HEK293 (cell line): ENCODE measurements around the gene ENDOG.
A peak's percentile ranks its signal among the peaks of the same experiment; 100 is the strongest.

Experiments
- CTCF ChIA-PET: fragments of 350-600 bp; formaldehyde crosslinking; extraction: SDS; loops from one replicate; lab custom pipeline; 2021; ENCODE audit warnings: antibody characterized with exemption; lab: Yijun Ruan, JAX
- POLR2A ChIA-PET: fragments of 300-600 bp; formaldehyde crosslinking; extraction: SDS; loops from one replicate; lab custom pipeline; 2020; ENCODE audit warnings: antibody characterized with exemption, inconsistent platforms; lab: Yijun Ruan, JAX
- H3K27ac ChIP-seq: fragments of 200-500 bp; sonication (Bioruptor generic); 2 replicates; pipeline ENCODE4 v1.5.1; 2014; ENCODE audit warnings: low read depth, low read length, control low read depth, inconsistent platforms; ENCODE audit errors: extremely low read depth
- H3K36me3 ChIP-seq, 2 experiments: fragments of 200-500 bp in 1 of 2; sonication (Bioruptor generic) in 1 of 2; 1 replicate in 1 of 2; 2 replicates in 1 of 2; pipeline ENCODE4 v1.5.1; 2014 to 2017; ENCODE audit warnings: inconsistent platforms in 2 of 2, low read length in 2 of 2; ENCODE audit not compliant: control insufficient read depth in 2 of 2, insufficient read depth in 1 of 2
- H3K4me1 ChIP-seq: fragments of 200-500 bp; sonication (Bioruptor generic); 2 replicates; pipeline ENCODE4 v1.5.1; 2014; ENCODE audit warnings: mild to moderate bottlenecking, low read length, inconsistent platforms; ENCODE audit not compliant: control insufficient read depth, insufficient read depth
- H3K4me3 ChIP-seq: 2 replicates; pipeline ENCODE4 v1.5.1; 2011; ENCODE audit warnings: low read depth, mild to moderate bottlenecking, control low read depth, low read length, moderate library complexity
- H3K9me3 ChIP-seq: fragments of 200-500 bp; sonication (Bioruptor generic); 2 replicates; pipeline ENCODE4 v1.5.1; 2014; ENCODE audit warnings: low read depth, low read length, inconsistent platforms; ENCODE audit not compliant: control insufficient read depth, insufficient read depth
- BCL6B ChIP-seq: fragments of 450-650 bp; formaldehyde crosslinking; IDR thresholded peaks from 2 replicates; pipeline ENCODE4 v1.5.1; 2017; ENCODE audit warnings: missing biosample characterization, missing genetic modification characterization
- KLF16 ChIP-seq: fragments of 450-650 bp; formaldehyde crosslinking; IDR thresholded peaks from 2 replicates; pipeline ENCODE4 v1.5.1; 2017; ENCODE audit warnings: missing biosample characterization, missing genetic modification characterization
- KLF8 ChIP-seq: fragments of 450-650 bp; formaldehyde crosslinking; IDR thresholded peaks from 2 replicates; pipeline ENCODE4 v1.5.1; 2016; ENCODE audit warnings: missing biosample characterization, missing genetic modification characterization
- PRDM1 ChIP-seq: fragments of 450-650 bp; formaldehyde crosslinking; IDR thresholded peaks from 2 replicates; pipeline ENCODE4; 2016; ENCODE audit warnings: missing biosample characterization, missing genetic modification characterization
- REST ChIP-seq: fragments of 450-650 bp; formaldehyde crosslinking; IDR thresholded peaks from 2 replicates; pipeline ENCODE4 v1.5.1; 2016; ENCODE audit warnings: missing biosample characterization, missing genetic modification characterization
- SP2 ChIP-seq: fragments of 450-650 bp; formaldehyde crosslinking; IDR thresholded peaks from 2 replicates; pipeline ENCODE4 v1.5.1; 2016; ENCODE audit warnings: missing biosample characterization, missing genetic modification characterization
- SP3 ChIP-seq: fragments of 450-650 bp; formaldehyde crosslinking; IDR thresholded peaks from 2 replicates; pipeline ENCODE4 v1.5.1; 2016; ENCODE audit warnings: missing biosample characterization, missing genetic modification characterization
- SP7 ChIP-seq: fragments of 450-650 bp; formaldehyde crosslinking; IDR thresholded peaks from 2 replicates; pipeline ENCODE4 v1.5.1; 2016; ENCODE audit warnings: missing biosample characterization, missing genetic modification characterization
- ZBTB17 ChIP-seq: fragments of 450-650 bp; formaldehyde crosslinking; IDR thresholded peaks from 2 replicates; pipeline ENCODE4 v1.5.1; 2016; ENCODE audit warnings: missing biosample characterization, missing genetic modification characterization
- ZNF10 ChIP-seq: fragments of 450-650 bp; formaldehyde crosslinking; IDR thresholded peaks from 2 replicates; pipeline ENCODE4 v1.5.1; 2017; ENCODE audit warnings: missing biosample characterization, missing genetic modification characterization
- ZNF24 ChIP-seq: fragments of 450-650 bp; formaldehyde crosslinking; IDR thresholded peaks from 2 replicates; pipeline ENCODE4 v1.5.1; 2016; ENCODE audit warnings: missing biosample characterization, missing genetic modification characterization
- ZNF335 ChIP-seq: fragments of 450-650 bp; formaldehyde crosslinking; conservative IDR thresholded peaks from 2 replicates; pipeline ENCODE4 v1.5.1; 2016; ENCODE audit warnings: missing biosample characterization, missing genetic modification characterization
- ZNF37A ChIP-seq: fragments of 450-650 bp; IDR thresholded peaks from 2 replicates; pipeline ENCODE4 v1.5.1; 2018; ENCODE audit warnings: missing biosample characterization, missing genetic modification characterization
- ZNF394 ChIP-seq: fragments of 450-650 bp; formaldehyde crosslinking; IDR thresholded peaks from 2 replicates; pipeline ENCODE4 v1.5.1; 2016; ENCODE audit warnings: missing biosample characterization, missing genetic modification characterization, mild to moderate bottlenecking, moderate library complexity, borderline replicate concordance
- ZNF404 ChIP-seq: fragments of 450-650 bp; formaldehyde crosslinking; IDR thresholded peaks from 2 replicates; pipeline ENCODE4 v1.5.1; 2017; ENCODE audit warnings: missing biosample characterization, missing genetic modification characterization
- ZNF501 ChIP-seq: fragments of 450-650 bp; formaldehyde crosslinking; IDR thresholded peaks from 2 replicates; pipeline ENCODE4 v1.5.1; 2016; ENCODE audit warnings: missing biosample characterization, missing genetic modification characterization
- ZNF561 ChIP-seq: fragments of 450-650 bp; IDR thresholded peaks from 2 replicates; pipeline ENCODE4 v1.5.1; 2018; ENCODE audit warnings: missing biosample characterization, missing genetic modification characterization, borderline replicate concordance
- ZNF600 ChIP-seq: fragments of 450-650 bp; formaldehyde crosslinking; IDR thresholded peaks from 2 replicates; pipeline ENCODE4 v1.5.1; 2016; ENCODE audit warnings: missing biosample characterization, missing genetic modification characterization
- ZNF610 ChIP-seq: fragments of 450-650 bp; formaldehyde crosslinking; IDR thresholded peaks from 2 replicates; pipeline ENCODE4 v1.5.1; 2016; ENCODE audit warnings: missing biosample characterization, missing genetic modification characterization, borderline replicate concordance
- ZNF658 ChIP-seq: fragments of 450-650 bp; formaldehyde crosslinking; IDR thresholded peaks from 2 replicates; pipeline ENCODE4; 2016; ENCODE audit warnings: missing biosample characterization, missing genetic modification characterization
- ZNF660 ChIP-seq: fragments of 450-650 bp; IDR thresholded peaks from 2 replicates; pipeline ENCODE4 v1.5.1; 2018; ENCODE audit warnings: missing biosample characterization, mild to moderate bottlenecking, missing genetic modification characterization
- ZNF677 ChIP-seq: fragments of 450-650 bp; IDR thresholded peaks from 2 replicates; pipeline ENCODE4 v1.5.0; 2018; ENCODE audit warnings: missing biosample characterization, mild to moderate bottlenecking, missing genetic modification characterization, moderate library complexity
- ZNF76 ChIP-seq: fragments of 450-650 bp; formaldehyde crosslinking; IDR thresholded peaks from 2 replicates; pipeline ENCODE4; 2016; ENCODE audit warnings: low read depth, missing biosample characterization, missing genetic modification characterization, borderline replicate concordance
- TF ChIP-seq, protein P1 (sequence below): fragments of 450-650 bp; formaldehyde crosslinking; IDR thresholded peaks from 2 replicates; pipeline ENCODE4 v1.5.1; 2017; ENCODE audit warnings: missing biosample characterization, missing genetic modification characterization
- TF ChIP-seq, protein P2 (sequence below): fragments of 450-650 bp; formaldehyde crosslinking; IDR thresholded peaks from 2 replicates; pipeline ENCODE4 v1.5.1; 2016; ENCODE audit warnings: missing biosample characterization, missing genetic modification characterization
- TF ChIP-seq, protein P3 (sequence below): fragments of 450-650 bp; formaldehyde crosslinking; IDR thresholded peaks from 2 replicates; pipeline ENCODE4 v1.5.1; 2017; ENCODE audit warnings: missing biosample characterization, mild to moderate bottlenecking, missing genetic modification characterization, moderate library complexity
- TF ChIP-seq, protein P4 (sequence below): fragments of 450-650 bp; formaldehyde crosslinking; IDR thresholded peaks from 2 replicates; pipeline ENCODE4 v1.5.1; 2016; ENCODE audit warnings: missing biosample characterization, missing genetic modification characterization

ENDOG gene

DNA sequence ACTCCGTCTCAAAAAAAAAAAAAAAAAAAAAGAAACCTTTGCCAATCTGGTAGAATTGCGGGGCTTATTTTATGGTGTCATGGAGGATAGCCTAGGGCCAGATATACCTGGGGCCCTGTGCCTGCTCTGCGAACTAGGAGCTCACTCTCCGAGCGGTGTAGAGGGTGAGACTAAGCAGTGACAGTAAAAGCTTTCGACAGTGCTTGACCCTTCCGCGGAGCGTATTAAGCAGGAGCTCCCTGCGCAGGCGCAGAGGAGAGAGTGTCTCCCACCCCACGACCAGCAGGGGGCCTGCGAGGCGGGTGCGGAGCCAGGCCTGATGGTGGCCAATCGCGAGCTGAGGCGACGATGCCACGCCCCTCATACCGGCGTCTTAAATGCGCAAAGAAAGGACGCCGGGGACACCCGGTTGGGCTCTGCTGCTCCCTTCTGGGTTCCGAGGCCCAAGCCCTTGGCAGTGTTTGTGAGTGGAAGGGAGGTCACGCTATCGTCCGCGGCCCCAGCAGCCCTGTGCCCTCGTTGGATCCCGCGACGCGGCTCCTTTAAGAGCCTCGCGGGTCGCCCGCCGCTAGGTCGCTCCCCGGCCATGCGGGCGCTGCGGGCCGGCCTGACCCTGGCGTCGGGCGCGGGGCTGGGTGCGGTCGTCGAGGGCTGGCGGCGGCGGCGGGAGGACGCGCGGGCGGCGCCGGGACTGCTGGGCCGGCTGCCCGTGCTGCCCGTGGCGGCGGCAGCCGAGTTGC is at the start of gene ENDOG:
TSS of gene ENDOG (plus strand) at position 402 of the 740 bp plus-strand sequence. CDS start at position 587, 185 bp downstream.
- POLR2A ChIA-PET, result interaction anchor here (0.6 to 4.1 kb wide), 29 partner anchors 8 to 1907 kb away, joined by 3 to 94 read pairs (median 5); partner anchors contain the start of genes KYAT1, SH3GLB2, SPOUT1 and TBC1D13
- CTCF ChIA-PET, result interaction anchor here (0.6 to 2.3 kb wide), 26 partner anchors 8 to 939 kb away, joined by 3 to 16 read pairs (median 5); partner anchors contain the start of gene SPOUT1
- Histone ChIP-seq H3K27ac (peak within 1 kb of the TSS; percentile 74), H3K9me3 (no peaks in the 10 kb centered on the region), H3K4me1 (no peaks in the 10 kb centered on the region), H3K36me3 (peaks cover 0 to 32% of the 10 kb centered on the region in 2 experiments; a peak in 1 of 3 replicates), H3K4me3 (peak within 1 kb of the TSS; percentile 60)
- TF ChIP-seq, protein P1, sequence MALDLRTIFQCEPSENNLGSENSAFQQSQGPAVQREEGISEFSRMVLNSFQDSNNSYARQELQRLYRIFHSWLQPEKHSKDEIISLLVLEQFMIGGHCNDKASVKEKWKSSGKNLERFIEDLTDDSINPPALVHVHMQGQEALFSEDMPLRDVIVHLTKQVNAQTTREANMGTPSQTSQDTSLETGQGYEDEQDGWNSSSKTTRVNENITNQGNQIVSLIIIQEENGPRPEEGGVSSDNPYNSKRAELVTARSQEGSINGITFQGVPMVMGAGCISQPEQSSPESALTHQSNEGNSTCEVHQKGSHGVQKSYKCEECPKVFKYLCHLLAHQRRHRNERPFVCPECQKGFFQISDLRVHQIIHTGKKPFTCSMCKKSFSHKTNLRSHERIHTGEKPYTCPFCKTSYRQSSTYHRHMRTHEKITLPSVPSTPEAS, result no peak
- TF ChIP-seq SP3 (tag by site-specific recombination), result peak; percentile 78
- TF ChIP-seq, protein P2, sequence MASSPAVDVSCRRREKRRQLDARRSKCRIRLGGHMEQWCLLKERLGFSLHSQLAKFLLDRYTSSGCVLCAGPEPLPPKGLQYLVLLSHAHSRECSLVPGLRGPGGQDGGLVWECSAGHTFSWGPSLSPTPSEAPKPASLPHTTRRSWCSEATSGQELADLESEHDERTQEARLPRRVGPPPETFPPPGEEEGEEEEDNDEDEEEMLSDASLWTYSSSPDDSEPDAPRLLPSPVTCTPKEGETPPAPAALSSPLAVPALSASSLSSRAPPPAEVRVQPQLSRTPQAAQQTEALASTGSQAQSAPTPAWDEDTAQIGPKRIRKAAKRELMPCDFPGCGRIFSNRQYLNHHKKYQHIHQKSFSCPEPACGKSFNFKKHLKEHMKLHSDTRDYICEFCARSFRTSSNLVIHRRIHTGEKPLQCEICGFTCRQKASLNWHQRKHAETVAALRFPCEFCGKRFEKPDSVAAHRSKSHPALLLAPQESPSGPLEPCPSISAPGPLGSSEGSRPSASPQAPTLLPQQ, result peak; percentile 100
- TF ChIP-seq ZNF610, result peak; percentile 61; the same call in 1 of the 2 replicates
- peak; percentile 60; the same call in 1 of the 2 replicates for TF ChIP-seq ZNF660 (tag by site-specific recombination)
- peak; percentile 88 for TF ChIP-seq KLF8 (tag by site-specific recombination)
- TF ChIP-seq ZNF501 (tag by site-specific recombination), result 0 out of 2 replicates have a peak, but pooled peaks have one; percentile 36
- peak; percentile 96 for TF ChIP-seq ZNF10
- TF ChIP-seq ZNF76 (tag by site-specific recombination), result 0 out of 2 replicates have a peak, but pooled peaks have one; percentile 25
- TF ChIP-seq ZNF24 (tag by site-specific recombination), result 0 out of 2 replicates have a peak, but pooled peaks have one; percentile 18
- TF ChIP-seq, protein P3, sequence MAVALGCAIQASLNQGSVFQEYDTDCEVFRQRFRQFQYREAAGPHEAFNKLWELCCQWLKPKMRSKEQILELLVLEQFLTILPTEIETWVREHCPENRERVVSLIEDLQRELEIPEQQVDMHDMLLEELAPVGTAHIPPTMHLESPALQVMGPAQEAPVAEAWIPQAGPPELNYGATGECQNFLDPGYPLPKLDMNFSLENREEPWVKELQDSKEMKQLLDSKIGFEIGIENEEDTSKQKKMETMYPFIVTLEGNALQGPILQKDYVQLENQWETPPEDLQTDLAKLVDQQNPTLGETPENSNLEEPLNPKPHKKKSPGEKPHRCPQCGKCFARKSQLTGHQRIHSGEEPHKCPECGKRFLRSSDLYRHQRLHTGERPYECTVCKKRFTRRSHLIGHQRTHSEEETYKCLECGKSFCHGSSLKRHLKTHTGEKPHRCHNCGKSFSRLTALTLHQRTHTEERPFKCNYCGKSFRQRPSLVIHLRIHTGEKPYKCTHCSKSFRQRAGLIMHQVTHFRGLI (tag by site-specific recombination), result peak; percentile 100
- TF ChIP-seq ZNF658 (tag by site-specific recombination), result no peak
- no peak for TF ChIP-seq REST
- peak; percentile 31; the same call in 1 of the 2 replicates for TF ChIP-seq ZNF600 (tag by site-specific recombination)
- TF ChIP-seq ZNF561, result peak; percentile 98
- peak; percentile 52 for TF ChIP-seq ZNF335 (tag by site-specific recombination)
- TF ChIP-seq ZNF404 (tag by site-specific recombination), result no peak
- TF ChIP-seq, protein P4, sequence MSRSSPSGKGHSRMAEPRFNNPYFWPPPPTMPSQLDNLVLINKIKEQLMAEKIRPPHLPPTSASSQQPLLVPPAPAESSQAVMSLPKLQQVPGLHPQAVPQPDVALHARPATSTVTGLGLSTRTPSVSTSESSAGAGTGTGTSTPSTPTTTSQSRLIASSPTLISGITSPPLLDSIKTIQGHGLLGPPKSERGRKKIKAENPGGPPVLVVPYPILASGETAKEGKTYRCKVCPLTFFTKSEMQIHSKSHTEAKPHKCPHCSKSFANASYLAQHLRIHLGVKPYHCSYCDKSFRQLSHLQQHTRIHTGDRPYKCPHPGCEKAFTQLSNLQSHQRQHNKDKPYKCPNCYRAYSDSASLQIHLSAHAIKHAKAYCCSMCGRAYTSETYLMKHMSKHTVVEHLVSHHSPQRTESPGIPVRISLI (tag by site-specific recombination), result 0 out of 2 replicates have a peak, but pooled peaks have one; percentile 42
- TF ChIP-seq ZNF394, result peak; percentile 42; the same call in 1 of the 2 replicates
- TF ChIP-seq ZNF677 (tag by site-specific recombination), result 0 out of 2 replicates have a peak, but pooled peaks have one; percentile 25
- no peak for TF ChIP-seq BCL6B (tag by site-specific recombination)
- TF ChIP-seq SP7 (tag by site-specific recombination), result peak; percentile 46
- peak; percentile 73; the same call in 1 of the 2 replicates for TF ChIP-seq PRDM1 (tag by site-specific recombination)
- peak; percentile 66 for TF ChIP-seq KLF16 (tag by site-specific recombination)
- TF ChIP-seq SP2 (tag by site-specific recombination), result peak; percentile 80
- no peak for TF ChIP-seq ZNF37A
- TF ChIP-seq ZBTB17 (tag by site-specific recombination), result peak; percentile 97
